Superior temporal gyrus (tissue), 1 donor: Measurements from ENCODE around the gene CXCL12.

Source experiments
- DNase-seq: peaks from one replicate; pipeline ENCODE4 v3.0.0-alpha.2; 2016; ENCODE audit errors: extremely low spot score

The CXCL12 gene

GRCh38 chr10:44399659-44400451 is 15.0 kb upstream of the CXCL12 start:
- DNase-seq = no peak

GRCh38 chr10:44398747-44399658 is 14.1 kb upstream of the CXCL12 start:
- DNase-seq = no peak

GRCh38 chr10:44398271-44398670 is 13.4 kb upstream of the CXCL12 start:
- no peak for DNase-seq

GRCh38 chr10:44397476-44398225 is 12.8 kb upstream of the CXCL12 start:
- no peak for DNase-seq

- DNase-seq = no peak
Measured at GRCh38 chr10:44396671-44397191, 11.8 kb upstream of the CXCL12 start.

GRCh38 chr10:44395902-44396670 is 11.2 kb upstream of the CXCL12 start:
- no peak for DNase-seq

GRCh38 chr10:44395396-44395795 is 10.5 kb upstream of the CXCL12 start:
- no peak for DNase-seq

- DNase-seq = no peak
Measured at GRCh38 chr10:44394696-44395381, 9.9 kb upstream of the CXCL12 start.

GRCh38 chr10:44393834-44394547 is 9.1 kb upstream of the CXCL12 start:
- DNase-seq = no peak

- DNase-seq = no peak
Measured at GRCh38 chr10:44393051-44393630, 8.2 kb upstream of the CXCL12 start.

GRCh38 chr10:44392420-44392819 is 7.5 kb upstream of the CXCL12 start:
- DNase-seq = no peak

- no peak for DNase-seq
Measured at GRCh38 chr10:44391981-44392380, 7.1 kb upstream of the CXCL12 start.

- DNase-seq = no peak
Measured at GRCh38 chr10:44390585-44391072, 5.7 kb upstream of the CXCL12 start.

- no peak for DNase-seq
Measured at GRCh38 chr10:44389556-44389955, 4.7 kb upstream of the CXCL12 start.

GRCh38 chr10:44389150-44389549 is 4.3 kb upstream of the CXCL12 start:
- DNase-seq = no peak

- DNase-seq = no peak
Measured at GRCh38 chr10:44388641-44389040, 3.7 kb upstream of the CXCL12 start.

- DNase-seq = no peak
Measured at GRCh38 chr10:44387853-44388251, 3.0 kb upstream of the CXCL12 start.

- peak; percentile 66 for DNase-seq
Measured at GRCh38 chr10:44386546-44387052, 1.7 kb upstream of the CXCL12 start.
